Stimulated activated CD4-positive, alpha-beta T cell treated with anti-CD3 and anti-CD28 coated beads, Interleukin-15, amount 100 ng/mL, for 24 hours (primary cell): ENCODE measurements around the gene COL23A1.
A peak's percentile ranks its signal among the peaks of the same experiment; 100 is the strongest.
"Not testable (repeated sequence)": the region's sequence is repeated elsewhere in the genome, so short reads cannot be mapped to it uniquely, and the experiment has no call there.

Experiments
- DNase-seq: peaks from one replicate; pipeline ENCODE4 v3.0.0-alpha.2; 2020

Gene COL23A1

DNA sequence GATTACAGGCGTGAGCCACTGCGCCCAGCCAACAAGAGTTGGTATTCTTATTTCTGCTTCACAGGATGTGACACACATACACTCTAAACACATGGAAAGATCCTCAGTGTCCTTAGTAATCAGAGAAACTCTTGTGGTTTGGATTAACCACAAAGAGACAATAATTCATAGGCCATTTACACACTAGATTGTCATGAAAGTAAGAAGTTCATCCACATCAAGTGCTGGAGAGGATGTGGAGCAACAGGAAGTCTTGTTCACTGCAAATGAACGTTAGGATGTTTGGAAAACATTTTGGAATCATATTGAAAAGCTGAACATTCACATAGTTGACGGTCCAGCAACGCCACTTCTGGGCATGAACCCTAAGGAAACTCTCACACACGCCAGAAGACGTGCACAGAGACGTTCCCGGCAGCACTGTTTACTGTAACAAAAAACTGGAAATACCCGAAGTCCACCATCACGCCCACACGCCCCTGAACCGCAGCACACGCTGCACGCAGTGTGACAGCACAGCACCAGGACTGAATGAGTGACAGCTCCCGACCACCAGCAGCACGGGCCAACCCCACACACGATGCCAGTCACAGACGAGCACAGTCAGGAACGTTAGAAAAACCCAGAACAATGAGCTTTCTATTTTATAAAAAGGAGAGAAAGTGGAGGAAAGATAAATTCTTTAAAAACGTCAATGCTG, 87.6 kb downstream of the COL23A1 start:
- no peak for DNase-seq

- DNase-seq, result no peak
These were observed 90.8 kb downstream of the COL23A1 start for GRCh38 chr5:178499352-178499751.

DNA sequence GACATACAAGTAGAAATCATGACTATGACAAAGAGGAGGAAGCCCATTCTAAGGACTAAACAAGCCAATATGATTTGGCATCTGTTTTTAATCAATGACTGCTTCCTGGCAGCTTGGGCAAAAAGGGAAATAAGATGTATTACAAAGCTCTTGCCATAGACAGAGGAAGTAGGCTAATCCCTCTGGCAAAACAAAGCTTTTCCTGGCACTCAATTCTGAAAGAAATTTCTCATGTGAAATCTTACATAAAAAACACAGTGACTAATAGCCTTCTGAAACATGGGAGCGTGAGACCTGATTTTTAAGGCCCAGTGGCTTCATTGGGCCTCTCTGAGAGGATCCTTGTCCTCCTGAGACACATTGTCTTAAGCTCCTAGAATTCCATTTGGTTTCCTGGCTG, 93.6 kb downstream of the COL23A1 start:
- no peak for DNase-seq

DNA sequence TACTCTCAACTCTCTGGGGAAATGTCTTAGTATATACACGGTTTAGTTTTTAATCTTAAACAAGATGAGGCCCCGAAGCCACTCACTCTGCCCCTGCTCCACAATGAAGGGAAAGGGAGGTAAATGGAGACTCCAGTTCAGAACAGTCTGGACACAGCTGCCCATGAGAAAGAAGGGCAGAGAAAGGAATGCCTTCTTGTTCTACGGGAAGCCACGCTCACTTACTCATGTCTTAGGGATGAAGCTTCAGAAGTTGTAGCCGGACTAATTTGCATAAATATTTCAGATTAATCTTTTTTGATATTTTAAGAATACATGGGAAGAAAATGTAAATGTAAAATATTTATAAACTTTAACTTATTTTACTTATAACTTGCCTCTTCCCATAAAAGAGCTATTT, 94.0 kb downstream of the COL23A1 start:
- no peak for DNase-seq

- no peak for DNase-seq
These were observed 94.5 kb downstream of the COL23A1 start for GRCh38 chr5:178495706-178496105.

DNA sequence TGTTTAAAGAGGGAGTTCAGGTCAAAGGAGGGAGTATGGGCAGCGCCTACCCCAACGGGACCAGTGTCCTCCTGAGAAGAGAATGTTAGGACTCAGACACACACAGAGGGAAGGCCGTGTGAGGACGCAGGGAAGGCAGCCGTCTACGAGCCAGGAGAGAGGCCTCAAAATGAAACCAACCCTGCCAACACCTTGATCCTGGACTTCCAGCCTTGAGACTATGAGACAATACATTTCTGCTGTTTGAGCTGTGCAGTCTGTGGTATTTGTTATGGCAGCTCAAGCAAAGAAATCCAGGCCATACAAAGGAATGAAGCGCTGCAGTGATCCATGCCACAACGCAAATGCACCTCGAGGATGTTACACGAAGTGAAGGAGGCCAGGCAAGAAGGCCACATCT, 97.9 kb downstream of the COL23A1 start:
- no peak for DNase-seq

- DNase-seq, result no peak
These were observed 99.1 kb downstream of the COL23A1 start for GRCh38 chr5:178490935-178491652.

DNA sequence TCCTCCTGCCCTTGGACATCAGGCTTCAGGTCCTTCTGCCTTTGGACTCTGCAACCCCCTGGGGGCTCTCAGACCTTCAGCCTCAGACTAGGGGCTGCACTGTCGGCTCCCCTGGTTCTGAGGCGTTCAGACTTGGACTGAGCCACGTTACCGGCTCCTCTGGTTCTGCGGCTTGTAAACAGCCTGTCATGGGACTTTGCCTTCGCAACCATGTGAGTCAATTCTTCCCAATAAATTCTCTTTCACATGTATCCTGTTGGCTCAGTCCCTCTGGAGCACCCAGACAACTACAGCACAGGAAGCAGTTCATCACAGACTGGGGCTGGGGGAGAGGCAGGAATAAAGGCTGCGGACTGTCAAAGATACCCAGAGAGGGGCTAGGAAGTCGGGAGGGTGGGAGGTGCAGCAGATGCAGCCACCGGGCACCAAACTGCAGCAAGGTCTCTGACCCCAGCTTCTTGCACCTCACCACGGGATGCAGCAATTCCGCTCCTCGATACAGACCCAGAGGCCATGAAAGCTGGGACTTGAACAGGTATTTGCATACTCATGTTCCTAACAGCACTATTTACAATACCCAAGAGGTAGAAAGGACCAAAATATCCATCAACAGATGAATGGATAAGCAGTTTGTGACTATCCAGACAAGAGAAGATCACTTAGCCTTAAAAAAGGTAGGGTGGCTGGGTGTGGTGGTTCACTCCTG, 100.8 kb downstream of the COL23A1 start:
- no peak for DNase-seq

DNA sequence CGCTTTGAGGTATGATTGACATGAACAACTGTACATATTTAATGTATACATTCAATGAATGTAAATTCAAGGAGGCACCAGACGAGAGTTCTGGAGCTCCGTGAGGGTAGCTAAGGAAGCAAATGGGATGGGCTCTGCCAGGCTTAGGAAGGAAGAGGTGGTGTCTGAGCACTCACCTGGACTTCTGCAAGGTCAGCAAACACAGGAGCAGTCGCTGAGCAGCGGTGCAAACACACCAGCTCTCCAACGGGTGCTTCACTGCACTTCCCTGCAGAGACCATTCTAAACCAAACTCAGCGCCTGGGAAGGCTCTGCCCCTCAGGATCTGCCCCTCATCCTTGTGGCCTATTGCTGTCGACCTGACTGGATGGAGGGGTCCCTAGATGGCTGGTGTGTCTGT, 101.5 kb downstream of the COL23A1 start:
- no peak for DNase-seq

DNA sequence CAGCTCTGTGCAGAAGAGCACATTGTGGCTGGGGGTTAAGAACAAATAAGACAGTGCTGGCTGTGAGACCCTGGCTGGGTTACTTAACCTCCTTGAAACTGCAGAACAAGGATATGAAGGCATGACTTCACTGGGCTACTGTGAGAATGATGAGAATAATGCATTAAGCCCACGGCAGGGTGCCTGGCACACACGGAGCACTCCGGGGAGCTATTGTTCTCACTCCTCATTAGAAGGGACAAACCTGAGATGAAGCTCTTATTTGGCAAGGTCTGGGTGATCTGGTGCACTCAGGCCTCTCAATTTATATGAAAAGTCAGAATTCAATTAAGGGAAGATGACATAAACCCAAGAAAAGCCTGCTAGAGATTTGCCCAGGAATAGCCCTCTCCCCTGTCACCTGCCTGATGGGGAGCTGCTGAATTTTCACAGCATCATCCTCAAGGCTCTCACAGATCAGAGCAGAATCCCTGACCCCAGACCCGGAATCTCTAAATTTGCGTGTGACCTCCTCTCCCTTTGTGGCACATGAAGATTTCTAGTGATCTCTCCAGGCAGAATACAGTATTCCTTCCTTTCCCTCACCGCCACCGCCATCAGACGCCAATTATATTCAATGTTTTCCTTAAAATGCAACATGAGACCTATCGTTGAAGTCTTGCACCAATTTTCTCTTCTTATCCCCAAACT, 102.1 kb downstream of the COL23A1 start:
- no peak for DNase-seq

- not testable (repeated sequence) for DNase-seq
These were observed 103.2 kb downstream of the COL23A1 start for GRCh38 chr5:178486878-178487512.

GRCh38 chr5:178486239-178486641, 104.0 kb downstream of the COL23A1 start:
- no peak for DNase-seq

GRCh38 chr5:178483620-178484019, 106.6 kb downstream of the COL23A1 start:
- DNase-seq, result peak; percentile 56

DNA sequence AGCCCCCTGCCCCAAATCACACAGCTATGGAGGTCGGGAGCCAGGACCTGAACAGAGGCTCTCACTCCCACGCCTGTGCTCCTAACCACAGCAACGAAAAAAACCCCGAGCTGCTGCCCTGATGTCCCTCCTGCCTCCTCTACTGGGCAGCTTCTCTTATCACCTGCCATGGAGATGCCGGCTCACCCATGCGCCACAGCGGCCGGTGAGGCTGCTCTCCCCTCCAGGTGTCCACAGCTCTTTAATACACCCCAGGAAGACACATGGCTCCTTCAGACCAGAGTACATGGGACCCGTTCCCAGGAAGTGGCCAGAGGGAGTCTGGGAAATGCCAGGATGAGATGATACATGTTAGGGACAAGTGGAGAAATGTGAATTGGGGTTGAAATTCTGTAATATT, 110.9 kb downstream of the COL23A1 start:
- DNase-seq, result no peak

GRCh38 chr5:178478370-178478769, 111.8 kb downstream of the COL23A1 start:
- no peak for DNase-seq

- DNase-seq, result no peak
These were observed 112.4 kb downstream of the COL23A1 start for GRCh38 chr5:178477802-178478201.

- no peak for DNase-seq
These were observed 113.0 kb downstream of the COL23A1 start for GRCh38 chr5:178476972-178477754.

- DNase-seq, result no peak
These were observed 113.7 kb downstream of the COL23A1 start for GRCh38 chr5:178476531-178476930.

DNA sequence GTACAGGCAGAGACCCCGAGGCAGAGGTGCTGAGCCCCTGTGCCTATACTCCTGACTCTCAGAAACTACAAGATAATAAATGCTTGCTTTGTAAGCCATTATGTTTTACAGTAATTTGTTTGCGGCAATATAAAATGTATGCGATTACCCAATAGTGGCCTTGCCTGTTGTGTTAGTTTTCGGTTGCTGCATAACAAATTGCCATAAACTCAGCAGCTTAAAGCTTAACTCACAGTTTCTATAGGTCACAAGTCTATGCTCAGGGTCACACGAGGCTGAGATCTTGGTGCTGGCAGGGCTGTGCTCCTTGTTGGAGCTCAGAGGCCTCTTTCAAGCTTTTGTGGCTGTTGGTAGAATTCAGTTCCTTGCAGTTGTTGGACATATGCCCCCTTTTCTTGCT, 114.8 kb downstream of the COL23A1 start:
- no peak for DNase-seq

GRCh38 chr5:178474562-178475184, 115.5 kb downstream of the COL23A1 start:
- no peak for DNase-seq

GRCh38 chr5:178473854-178474253, 116.3 kb downstream of the COL23A1 start:
- DNase-seq, result no peak

DNA sequence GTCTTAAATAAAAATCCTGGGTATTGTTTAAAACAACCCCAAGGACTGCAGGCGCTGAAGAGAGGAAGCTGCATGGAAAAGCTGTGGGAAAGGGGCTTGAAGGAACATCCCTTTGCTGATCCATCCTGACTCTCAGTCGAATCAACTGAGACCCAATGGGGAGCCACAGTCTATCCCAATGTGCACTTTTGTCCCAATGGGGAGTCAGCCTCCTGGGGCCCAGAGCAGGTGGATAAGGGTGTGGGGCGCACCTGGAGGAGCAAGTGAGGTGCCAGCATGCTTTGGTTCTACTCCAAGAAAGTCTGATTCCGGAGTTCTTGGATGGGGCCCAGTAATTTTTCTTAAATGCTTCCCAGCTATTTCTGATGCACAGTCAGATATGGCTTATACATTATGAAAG, 118.1 kb downstream of the COL23A1 start:
- DNase-seq, result no peak
